Activated CD4-positive, alpha-beta T cell treated with anti-CD3 and anti-CD28 coated beads for 4 hours (primary cell): ENCODE results near the gene SLC22A23.

ENCODE experiments used
- DNase-seq, 2 donors: peaks; one replicate each; pipeline ENCODE4 v3.0.0-alpha.2; 2020

The SLC22A23 gene

DNA sequence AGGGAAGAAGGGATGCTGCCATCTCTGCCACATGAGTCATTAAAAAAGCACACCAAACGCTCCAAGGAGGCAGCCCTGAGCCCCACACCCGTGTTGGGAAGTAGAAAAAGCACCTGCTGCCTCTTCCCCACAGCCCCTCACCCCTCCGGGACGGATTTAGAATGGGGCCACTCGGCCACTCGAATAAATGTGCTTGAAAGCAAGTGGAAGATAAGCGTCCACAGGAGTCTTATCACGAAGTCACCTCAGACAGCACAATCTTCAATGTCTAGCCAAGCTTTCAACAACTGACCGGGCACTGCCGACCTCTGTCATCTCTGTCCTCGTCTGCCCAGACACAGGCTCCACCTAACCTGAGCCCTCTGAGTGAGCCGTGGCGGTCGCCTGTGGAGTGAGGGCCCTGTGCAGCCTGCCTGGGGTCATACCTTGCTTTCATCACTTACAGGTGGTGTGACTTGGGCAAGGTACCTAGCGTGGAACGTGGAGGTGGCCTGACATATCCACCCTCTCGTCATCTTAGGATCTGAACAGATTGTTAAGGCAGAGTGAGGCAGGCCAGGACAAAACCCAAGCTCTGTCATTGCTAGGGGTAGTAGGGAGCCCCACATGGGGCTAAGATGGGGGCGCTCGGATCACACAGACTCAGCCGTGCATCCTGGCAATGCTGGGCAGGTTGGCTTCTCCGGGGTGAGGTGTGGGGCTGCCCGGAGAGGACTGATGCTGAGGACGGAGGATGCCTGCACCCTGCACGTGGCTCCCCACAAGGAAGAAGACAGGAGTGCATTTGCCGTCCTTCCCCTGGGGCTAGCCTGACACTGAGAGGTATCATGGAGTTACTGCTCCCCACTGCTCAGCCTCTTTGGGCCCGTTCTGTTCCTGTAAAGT is 163.3 kb downstream of the SLC22A23 start:
- no peak for DNase-seq

DNA sequence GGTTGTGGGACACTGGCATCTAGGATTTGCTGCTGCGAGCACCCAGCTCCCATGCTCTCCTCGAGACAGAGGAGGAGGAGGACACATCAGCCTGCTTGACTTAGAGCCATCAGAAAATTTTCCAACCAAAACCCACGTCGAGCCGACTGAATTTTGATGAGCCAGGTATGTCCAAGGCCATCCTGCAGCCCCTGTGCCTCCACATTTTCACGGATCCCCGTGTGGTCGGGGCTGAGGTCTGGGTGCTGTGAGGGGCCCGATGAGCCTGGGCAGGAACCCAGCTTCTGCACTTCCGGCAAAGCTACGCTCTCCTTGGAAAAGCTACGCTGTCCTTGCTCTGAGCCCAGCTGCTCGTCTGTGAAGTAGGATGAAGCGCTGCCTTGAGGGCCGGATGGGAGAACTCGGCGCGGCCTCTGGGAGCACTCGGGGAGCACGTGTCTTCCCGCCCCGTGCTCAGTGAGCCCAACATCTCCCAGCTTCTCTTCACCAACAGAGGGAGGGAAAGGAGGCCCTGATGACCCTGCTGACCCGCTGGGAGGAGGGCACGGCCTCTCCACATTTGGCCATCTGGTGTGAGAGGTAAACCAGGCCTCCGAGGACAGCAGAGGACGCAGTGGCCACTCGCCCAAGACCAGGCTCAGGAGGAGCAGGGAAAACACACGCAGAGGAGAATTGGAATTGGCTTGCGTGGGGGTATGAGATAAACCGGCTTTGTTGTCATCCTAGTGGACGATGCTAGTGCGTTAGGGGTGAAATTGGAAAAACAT is 164.2 kb downstream of the SLC22A23 start:
- DNase-seq = no peak

DNA sequence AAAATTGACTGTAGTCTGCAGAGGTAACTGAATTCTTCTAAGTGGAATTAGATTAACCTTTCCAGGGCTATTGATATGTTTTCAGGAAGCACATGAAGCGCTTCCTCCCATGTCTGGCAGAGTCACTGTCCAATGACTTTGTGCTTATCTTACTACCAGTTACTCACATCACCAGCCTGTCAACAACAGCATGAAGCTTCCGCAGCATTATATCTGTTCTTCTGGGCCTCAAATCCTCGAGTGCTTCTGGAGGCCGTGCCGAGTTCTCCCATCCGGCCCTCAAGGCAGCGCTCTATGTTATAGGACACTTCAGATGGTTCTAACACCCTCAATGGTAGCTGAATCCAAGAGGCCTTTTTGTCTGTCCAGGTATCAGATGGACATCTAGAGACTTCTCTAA is 164.9 kb downstream of the SLC22A23 start:
- DNase-seq = no peak

DNA sequence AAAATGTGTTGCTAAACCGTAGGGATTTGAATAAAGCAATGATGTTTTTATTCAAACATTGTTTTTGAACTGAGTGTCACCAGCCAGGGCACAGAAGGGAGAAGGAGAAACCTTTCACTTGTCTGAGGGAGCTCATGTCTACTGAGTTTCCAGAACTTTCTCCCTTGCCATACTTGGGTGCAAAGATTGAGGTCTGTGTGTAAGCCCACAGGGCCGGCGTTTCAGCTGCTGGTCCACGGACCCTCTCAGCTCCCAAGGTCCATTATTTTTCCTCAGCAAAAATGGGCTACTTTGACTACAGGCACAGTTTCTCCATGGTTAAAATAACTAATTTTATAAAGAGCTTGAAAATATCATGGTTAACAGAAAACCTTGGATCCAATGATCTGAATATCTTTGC is 165.5 kb downstream of the SLC22A23 start:
- DNase-seq = no peak

DNA sequence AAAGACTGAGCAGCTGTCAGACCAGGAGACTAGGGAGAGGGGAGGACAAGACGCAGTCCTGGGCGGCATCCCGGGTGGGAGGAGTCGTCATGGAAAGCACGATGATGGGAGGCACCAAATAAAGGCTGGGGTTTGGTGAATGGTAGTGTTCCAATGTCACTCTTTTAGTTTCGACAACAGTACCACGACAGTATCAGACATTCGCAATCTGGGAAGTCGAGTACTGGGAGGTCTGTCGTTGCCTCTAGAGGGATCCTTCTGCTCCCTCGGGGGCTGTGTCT is 166.0 kb downstream of the SLC22A23 start:
- DNase-seq = no peak

DNA sequence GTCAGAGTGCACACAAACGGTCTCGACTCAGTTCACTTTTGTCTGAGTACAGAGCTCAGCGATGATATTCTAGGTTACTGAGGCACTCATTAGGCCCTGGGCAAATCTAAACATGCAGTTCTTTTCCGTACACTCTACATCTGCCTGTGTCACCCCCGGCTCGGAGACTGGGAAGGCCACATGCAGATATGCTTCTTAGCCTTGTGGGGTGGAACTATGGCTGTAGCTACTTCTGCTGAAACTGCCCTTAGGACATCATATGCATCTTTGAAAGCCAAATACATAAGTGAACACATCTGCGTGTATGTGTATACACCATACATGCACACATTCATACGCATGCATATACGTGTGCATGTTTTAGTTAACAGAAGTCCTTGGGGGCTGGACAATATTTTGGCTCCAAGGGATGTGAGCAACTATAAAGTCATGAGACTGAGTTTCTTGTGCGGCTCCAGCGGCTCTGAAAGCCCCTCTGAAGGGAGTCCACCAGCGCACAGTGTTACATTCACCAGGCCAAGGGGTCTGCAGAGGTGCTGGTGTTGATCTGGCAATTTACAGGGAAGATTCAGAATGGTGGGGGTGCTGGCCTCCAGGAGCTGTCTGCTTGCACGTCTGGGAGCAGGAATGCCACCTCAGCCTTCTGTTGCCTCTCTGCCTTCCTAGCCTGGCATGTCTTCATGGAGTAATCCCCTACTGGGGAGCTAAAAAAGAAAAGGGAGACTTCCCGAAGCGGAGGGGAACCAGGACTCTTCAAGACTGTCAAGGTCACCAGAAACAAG is 166.5 kb downstream of the SLC22A23 start:
- no peak for DNase-seq

DNA sequence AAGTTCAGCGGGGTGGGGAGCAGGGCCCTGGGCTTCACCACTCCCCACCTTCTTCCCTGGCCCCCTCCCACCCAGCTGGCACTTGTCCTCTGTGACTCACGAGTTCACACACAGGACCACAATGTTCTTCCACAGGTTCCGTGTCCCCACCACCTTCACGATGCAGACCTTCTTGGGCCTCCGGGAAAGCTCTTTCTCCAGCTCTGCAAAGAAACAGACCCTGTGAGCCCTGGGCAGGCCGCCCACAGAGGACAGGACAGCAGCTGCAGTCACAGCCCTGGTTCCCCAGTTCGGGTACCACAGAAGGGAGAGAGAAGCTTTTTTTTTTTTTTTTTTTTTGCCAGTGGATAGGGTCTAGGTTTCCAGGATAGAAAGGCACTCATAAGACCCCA is 167.2 kb downstream of the SLC22A23 start:
- DNase-seq = no peak

DNA sequence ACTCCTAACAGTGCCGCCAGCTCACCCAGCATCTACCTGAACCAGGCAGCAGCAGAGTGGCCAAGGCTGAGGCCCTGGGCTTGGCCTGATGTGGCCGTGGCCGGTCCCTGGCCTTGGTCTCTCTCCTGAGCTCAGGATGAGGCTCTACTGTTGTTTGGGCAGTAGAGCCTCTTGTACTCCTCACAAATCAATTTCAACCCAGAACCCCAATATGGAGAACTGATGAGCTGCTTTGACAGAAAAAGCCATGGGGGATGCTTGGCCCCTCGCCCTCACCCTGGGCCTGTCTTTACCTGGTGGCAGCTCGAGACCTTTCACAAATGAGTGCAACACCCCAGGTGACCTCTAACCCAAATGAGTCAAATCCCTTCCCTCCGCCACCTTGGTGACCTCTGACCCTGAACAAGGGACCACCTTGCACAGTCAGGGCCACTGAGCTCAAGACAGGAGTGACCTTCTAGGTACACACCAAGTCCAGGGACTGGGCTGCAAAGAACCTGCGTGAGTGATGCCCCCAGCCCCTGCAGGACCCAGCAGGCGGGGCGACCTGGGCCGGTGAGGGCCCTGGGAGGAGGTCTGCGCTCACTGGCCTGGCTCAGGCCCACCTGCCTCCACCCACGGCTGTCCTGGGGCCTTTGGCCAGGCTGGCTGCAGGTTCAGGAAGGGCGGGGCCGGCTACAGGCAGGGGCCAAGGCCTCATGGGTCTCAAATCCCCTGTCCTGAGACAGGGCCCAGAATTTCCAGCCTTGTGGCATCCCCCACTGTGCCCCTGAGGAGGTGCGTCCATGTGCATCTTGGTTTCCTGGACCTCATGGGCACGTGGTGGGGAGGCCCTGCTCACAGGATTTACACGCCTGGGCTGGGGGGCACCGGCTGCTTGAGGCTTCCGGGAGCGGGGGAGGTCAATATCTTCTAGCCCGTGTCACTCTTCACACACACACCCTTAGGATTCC is 167.9 kb downstream of the SLC22A23 start:
- no peak for DNase-seq

DNA sequence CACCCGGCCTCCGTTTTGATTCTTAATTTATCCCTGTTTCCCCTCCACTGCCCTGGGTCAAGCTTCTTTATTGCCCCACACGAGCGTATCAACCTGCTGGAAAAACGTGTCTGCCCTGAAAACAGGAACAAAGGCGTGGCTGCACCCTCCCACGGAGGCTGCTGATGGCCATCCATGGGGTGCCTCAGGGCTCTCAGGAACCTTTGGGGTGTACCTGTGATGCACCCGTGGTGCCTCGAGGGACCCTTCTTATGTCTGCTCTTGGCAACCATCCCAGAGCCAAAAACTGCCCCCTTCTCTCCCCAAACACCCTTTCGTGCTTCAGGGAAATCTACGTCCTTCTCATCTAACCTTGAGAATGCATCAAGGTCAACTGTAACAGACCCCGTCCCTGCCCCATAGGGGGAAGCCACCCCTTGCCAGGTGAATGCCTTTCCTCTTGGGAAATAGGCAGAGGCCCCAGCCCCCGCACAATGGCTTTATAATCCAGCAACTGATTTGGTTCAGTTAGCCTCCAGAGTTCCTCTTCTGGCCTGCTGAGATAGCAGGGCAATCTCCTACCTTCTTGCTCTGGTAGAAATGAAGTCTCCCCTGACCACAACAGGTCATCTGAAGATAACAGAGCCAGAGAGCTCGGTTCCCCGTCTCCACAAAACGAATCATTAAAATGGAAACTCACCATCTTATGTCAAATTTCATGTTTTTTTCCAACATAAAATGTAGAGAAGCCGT is 168.7 kb downstream of the SLC22A23 start:
- DNase-seq = no peak

DNA sequence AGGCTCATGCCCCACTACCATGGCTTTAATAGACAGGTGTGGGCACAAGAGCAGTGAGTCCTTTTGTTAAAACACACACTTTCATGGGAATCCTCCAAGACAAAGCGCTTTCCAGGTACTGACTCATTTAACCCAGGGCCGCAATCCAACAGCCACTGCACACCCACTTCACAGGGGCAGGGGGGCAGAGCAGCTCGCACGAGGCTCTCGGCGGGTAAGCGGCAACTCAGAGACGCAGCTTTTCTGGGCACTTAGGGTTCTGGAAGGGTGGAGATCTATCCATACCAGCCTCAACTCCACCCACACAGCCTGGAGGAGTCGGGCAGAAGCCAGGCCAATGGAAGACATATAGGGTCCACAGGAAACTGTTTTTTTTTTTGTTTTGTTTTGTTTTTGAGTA is 169.5 kb downstream of the SLC22A23 start:
- no peak for DNase-seq

DNA sequence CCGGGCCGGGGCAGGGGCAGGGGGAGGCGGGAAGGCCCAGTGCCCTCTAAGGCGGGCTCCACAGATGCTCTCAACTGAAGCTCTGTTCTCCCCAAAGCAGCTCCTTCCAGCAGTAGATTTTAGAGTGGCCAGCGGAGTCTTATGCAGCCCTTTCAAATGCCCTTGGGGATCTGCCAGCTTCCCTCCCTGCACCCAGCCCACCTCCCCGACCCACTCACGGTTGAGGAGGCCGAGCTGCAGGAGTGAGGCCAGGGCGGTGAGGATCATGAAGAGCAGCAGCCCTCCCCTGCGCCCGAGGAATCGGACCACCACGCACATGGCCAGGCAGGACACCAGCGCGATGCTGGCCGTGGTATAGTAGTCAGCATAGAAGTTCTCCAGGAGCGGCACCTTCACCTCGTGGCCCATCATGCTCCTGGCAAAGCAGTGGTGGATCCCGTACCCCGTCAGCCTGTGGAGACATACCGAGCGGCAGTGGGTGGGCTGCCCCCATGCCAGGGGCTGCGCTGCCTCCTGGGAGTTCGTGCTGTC is 170.1 kb downstream of the SLC22A23 start:
- DNase-seq = no peak

DNA sequence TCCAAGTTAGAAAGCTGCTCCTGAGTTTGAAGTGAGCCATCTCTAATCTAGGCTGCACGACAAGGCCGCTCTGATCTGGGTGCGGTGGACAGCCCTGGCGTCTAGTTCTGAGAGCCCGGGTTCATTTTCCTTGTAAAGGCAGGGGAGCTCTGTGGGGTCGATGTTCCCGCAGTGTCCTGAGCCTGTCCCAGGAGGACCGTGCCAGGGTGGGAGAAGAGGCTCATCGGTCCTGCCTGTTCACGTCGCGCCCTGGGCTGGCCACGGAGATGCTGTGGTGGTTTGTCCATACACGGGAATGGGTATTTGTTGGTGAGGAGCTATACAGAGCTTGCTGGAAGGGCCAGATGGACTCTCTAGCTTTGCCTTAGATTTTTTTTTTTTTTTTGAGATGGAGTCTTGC is 171.1 kb downstream of the SLC22A23 start:
- DNase-seq = no peak

DNA sequence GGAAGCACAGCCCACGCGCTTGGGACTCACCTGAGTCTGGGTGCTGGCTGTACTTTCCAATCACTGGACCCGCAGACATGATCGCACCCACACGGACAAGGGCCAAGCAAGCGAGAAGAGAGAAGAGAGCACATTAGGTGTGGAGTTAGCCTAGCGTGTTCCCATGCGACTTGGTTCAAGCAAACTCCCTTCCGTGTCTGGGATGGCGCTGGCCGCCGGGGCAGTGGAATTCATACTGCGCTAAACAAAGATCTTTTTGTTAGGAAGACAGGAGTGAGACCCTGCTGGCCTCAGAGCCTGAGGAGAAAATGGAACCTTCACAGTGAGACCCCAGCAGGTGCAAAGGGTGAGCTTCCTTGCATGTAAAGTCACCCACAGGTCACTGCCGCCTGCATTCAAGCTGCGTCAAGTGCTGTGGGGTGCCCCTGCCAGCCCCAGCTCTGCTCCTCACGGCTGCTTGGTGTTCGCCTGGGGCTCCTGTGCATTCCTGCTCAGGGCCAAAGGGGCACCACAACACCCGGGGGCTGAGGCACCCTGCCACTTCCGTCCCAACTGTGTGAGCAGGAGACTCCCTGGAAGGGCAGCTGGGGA is 171.7 kb downstream of the SLC22A23 start:
- DNase-seq = no peak

DNA sequence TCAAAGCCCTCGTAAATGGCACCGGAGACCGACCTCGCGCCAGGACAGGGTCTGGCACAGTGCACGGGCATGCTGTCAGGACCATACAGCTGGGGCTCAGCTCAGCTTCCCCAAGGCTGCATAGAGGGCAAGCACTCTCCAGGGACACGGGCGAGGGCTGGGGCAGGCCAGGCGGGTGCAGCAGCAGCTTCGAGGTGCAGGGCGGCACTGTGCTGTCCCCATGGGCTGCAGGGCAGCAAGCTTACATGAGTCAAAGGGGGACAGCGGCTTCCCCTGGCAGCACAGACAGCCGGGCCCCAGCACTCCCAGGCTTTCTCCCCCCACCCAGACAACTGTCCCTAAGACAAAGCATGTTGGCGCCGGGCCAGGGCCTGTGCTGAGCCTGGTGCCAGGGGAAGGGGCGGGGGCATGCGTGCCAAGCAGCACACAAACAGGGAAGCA is 172.4 kb downstream of the SLC22A23 start:
- DNase-seq = no peak

DNA sequence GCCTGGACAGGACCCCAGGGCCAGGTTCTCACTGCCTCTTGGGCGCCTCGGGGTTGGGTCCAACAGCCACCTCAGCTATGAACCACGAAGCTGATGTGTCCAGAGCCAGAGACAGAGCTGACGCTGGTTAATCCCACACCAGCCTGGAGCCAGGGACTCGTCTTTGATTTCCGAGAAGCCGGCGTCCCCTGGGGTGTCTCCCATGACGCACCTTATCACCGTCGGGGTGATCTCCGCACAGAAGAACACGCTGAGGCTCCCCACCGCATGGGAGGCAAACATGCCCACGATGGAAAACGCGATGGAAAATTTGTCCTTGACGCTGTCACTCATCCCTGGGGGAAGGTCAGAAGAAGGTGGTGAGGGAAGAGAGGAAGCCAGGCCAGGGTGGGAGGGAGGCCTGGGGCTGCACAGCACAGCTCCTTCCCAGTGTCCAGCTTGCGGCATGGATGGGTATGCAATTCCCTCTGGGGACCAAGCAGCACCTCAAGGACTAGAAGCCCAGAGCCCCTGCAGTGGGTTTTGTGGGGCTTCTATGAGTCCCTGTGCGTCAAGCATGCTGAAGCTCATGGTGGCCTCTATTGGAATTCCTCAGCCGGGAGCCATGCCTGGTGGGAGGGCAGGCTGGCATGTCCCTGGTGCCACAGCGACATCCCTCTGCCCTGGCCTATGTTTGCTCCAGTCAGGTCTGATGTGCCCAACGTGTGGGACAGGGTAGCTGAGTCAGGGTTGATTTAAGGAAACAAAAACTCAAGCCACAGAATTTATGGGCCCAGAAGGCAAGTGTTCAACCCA is 173.0 kb downstream of the SLC22A23 start:
- DNase-seq = no peak

DNA sequence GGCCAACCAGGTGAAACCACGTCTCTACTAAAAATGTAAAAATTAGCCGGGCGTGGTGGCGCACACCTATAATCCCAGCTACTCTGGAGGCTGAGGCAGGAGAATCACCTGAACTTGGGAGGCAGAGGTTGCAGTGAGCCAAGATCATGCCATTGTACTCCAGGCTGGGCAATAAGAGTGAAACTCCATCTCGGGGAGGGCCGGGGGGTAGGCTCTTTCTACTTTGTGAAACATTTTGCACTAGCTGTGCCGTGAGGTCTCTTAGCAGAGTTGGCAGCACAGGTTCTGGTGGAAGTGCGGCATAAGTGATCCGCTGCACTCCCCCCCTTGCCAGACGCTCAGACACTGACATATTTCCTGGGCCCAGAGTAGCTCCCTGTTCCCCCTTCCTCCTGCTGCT is 173.6 kb downstream of the SLC22A23 start:
- DNase-seq = no peak

DNA sequence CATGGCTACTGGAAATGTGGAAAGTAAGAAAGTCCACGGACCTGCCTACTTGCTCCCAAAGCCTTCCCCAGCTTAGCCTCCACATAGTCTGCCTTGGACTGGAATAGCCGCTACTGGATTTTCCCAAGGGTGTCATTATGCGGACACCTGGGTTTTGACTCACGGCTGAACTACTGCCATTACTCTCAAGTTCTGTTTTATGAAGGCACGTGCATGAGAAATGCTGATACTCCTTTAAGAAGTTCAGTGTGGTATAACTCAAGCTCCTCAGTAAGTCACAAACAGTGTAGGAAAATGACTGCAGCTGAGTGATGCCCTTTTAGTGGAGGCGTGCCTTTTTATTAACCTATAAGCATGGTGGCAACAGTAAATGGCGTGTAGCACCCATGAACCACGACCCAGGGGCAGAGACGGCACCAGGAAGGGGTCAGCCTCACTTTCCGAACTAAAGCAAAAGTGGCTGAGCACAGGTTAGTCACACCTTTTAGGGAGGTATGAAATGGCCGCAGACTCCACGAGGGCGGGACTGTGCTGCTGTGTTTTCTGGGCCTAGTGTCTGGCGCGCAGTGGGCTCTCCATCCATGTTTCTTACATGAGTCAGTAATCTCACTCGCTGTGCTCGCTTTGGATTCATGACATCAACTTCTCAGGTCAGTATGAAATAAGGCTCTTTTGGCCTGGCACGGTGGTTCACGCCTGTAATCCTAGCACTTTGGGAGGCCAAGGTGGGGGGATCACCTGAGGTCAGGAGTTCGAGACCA is 174.2 kb downstream of the SLC22A23 start:
- DNase-seq = no peak

DNA sequence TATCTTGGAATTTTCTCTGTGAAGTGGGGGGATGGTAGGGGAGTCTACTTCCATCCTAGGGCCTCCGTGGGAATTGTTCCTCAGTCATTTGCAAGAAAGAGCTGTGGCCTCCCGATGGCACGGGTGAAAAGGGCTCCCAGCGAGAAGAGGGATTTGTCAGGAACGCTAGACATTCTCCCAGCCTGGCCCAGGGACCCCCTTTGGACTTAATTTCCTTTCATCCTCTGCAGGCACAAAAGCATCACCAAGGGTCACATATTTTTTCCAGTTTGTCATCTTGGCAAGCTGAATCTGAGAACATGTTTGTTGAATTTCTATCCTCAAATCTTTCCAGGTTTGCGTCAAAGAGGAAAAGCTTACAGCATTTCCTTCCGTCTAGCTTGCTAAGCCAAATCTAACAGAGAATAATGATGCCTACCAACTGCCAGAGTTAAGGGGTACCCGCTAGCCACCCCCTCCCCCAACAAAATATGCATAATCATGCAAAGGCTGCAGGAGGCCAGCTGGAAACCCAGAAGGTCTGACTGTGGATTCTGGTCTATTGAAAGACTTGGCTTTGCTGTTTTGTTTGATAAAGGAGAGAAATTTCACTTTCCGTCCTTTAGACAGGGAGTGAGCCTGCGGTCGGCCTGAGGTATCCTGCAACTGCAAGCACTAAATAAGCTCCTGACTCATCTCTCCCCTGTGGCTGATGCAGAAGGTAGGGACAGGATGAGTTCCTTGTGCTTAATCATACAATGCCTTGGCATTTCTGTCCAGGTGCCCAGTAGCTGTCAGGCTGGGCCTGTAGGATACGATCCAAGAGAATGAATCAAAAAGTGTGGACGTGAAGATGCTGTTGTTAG is 175.0 kb downstream of the SLC22A23 start:
- DNase-seq = no peak
